Right atrium auricular region (tissue), 2 donors: Measurements from ENCODE around the gene LRTM1. TPM values are rescaled to one million over a fixed set of nuclear protein-coding genes. Genes with fewer than 3 reads are reported as not detected.

Experiments
- DNase-seq: peaks from one replicate; pipeline ENCODE4 v3.0.0-alpha.2; 2019; ENCODE audit warnings: low spot score
- H3K27ac ChIP-seq, 2 donors: fragments of 200-600 bp; sonication (generic); 1 replicate in 1 of 2; 2 replicates in 1 of 2; pipeline ENCODE4 v1.5.1; 2016 to 2019
- H3K27me3 ChIP-seq, 2 donors: fragments of 200-600 bp; sonication (generic); one replicate each; pipeline versions ENCODE4 v1.5.1 to v1.6.0; 2017 to 2019
- H3K36me3 ChIP-seq: fragments of 200-600 bp; sonication (generic); one replicate; pipeline ENCODE4 v1.5.1; 2016
- H3K4me1 ChIP-seq, 2 donors: fragments of 200-600 bp; sonication (generic); one replicate each; pipeline versions ENCODE4 v1.5.1 to v1.6.0; 2017 to 2019
- H3K4me3 ChIP-seq, 2 donors: fragments of 200-600 bp; sonication (generic); 1 replicate in 1 of 2; 2 replicates in 1 of 2; pipeline ENCODE4 v1.5.1; 2017 to 2019; ENCODE audit warnings: mild to moderate bottlenecking in 1 of 2, moderate library complexity in 1 of 2
- H3K9me3 ChIP-seq, 2 donors: fragments of 200-600 bp; sonication (generic); one replicate each; pipeline ENCODE4 v1.5.1; 2019
- CTCF ChIP-seq, 2 donors: fragments of 200-600 bp; sonication (generic); IDR thresholded peaks; one replicate each; pipeline ENCODE4 v1.5.1; 2019; ENCODE audit warnings: antibody characterized with exemption in 2 of 2
- total RNA-seq, 2 donors: library from RNA; depleted of rRNA; stranded (reverse); fragments of >200 nt; gene quantifications; one replicate each; pipeline ENCODE4 v1.1.0, GENCODE V29; 2016

Gene LRTM1
- total RNA-seq, 2 donors from 2014 or later, result not detected

- H3K36me3 ChIP-seq, result no peaks in the 10 kb centered on the region
- H3K9me3 ChIP-seq, result no peaks in the 10 kb centered on the region
- H3K27me3 ChIP-seq, result no peaks in the 10 kb centered on the region
- no peak for TF ChIP-seq CTCF (IDR thresholded peaks at IDR 0.05)
- no peak for DNase-seq
- H3K4me1 ChIP-seq, result no peaks in the 10 kb centered on the region
- H3K27ac ChIP-seq, result no peak overlapping the region
- H3K4me3 ChIP-seq, result no peak overlapping the region
These were observed 13.1 kb upstream of the LRTM1 start for GRCh38 chr3:54940971-54941370.

- TF ChIP-seq CTCF (IDR thresholded peaks at IDR 0.05), result no peak
- Histone ChIP-seq H3K4me1 (no peaks in the 10 kb centered on the region), H3K27ac (no peak overlapping the region), H3K27me3 (no peaks in the 10 kb centered on the region), H3K36me3 (no peaks in the 10 kb centered on the region), H3K9me3 (no peaks in the 10 kb centered on the region), H3K4me3 (no peak overlapping the region)
- DNase-seq, result no peak
These were observed 11.9 kb upstream of the LRTM1 start for GRCh38 chr3:54939557-54940300.

- TF ChIP-seq CTCF (IDR thresholded peaks at IDR 0.05), result no peak
- no peak for DNase-seq
These were observed 8.7 kb upstream of the LRTM1 start for GRCh38 chr3:54936561-54936960.

GRCh38 chr3:54935869-54936268 lies 8.0 kb upstream of the LRTM1 start:
- no peak for TF ChIP-seq CTCF (IDR thresholded peaks at IDR 0.05)
- H3K4me1 ChIP-seq, result peaks cover 0 to 6% of the 10 kb centered on the region in 2 donors
- H3K4me3 ChIP-seq, result no peak overlapping the region
- H3K9me3 ChIP-seq, result no peaks in the 10 kb centered on the region
- H3K36me3 ChIP-seq, result no peaks in the 10 kb centered on the region
- no peak overlapping the region for H3K27ac ChIP-seq
- H3K27me3 ChIP-seq, result no peaks in the 10 kb centered on the region
- DNase-seq, result no peak

More at GRCh38 chr3:54936561-54936960, 8.7 kb upstream of the LRTM1 start:
- Histone ChIP-seq H3K27me3 (no peaks in the 10 kb centered on the region), H3K27ac (no peak overlapping the region), H3K4me1 (peaks cover 0 to 6% of the 10 kb centered on the region in 2 donors), H3K9me3 (no peaks in the 10 kb centered on the region), H3K36me3 (no peaks in the 10 kb centered on the region), H3K4me3 (no peak overlapping the region)

GRCh38 chr3:54932606-54933005 lies 4.7 kb upstream of the LRTM1 start:
- TF ChIP-seq CTCF (IDR thresholded peaks at IDR 0.05), result no peak
- peaks cover 0 to 6% of the 10 kb centered on the region in 2 donors for H3K4me1 ChIP-seq
- no peaks in the 10 kb centered on the region for H3K9me3 ChIP-seq
- H3K36me3 ChIP-seq, result no peaks in the 10 kb centered on the region
- no peak for DNase-seq
- no peaks in the 10 kb centered on the region for H3K27me3 ChIP-seq
- no peak overlapping the region for H3K4me3 ChIP-seq
- no peak overlapping the region for H3K27ac ChIP-seq

- no peak for DNase-seq
- Histone ChIP-seq H3K4me1 (peaks cover 0 to 6% of the 10 kb centered on the region in 2 donors), H3K27me3 (no peaks in the 10 kb centered on the region)
These were observed 3.3 kb upstream of the LRTM1 start for GRCh38 chr3:54931182-54931581.

More at GRCh38 chr3:54931182-54931581, 3.3 kb upstream of the LRTM1 start:
- H3K4me3 ChIP-seq, result no peak overlapping the region
- no peak for TF ChIP-seq CTCF (IDR thresholded peaks at IDR 0.05)
- H3K27ac ChIP-seq, result no peak overlapping the region
- H3K36me3 ChIP-seq, result no peaks in the 10 kb centered on the region
- H3K9me3 ChIP-seq, result no peaks in the 10 kb centered on the region
